RWPE1 (cell line): ENCODE results near the gene IP6K3.

ENCODE experiments used
- CTCF ChIA-PET: fragments of 350-600 bp; sonication (Branson Sonifier 250); formaldehyde crosslinking; extraction: SDS; loops from one replicate; lab custom pipeline; 2021; lab: Yijun Ruan, JAX
- POLR2A ChIA-PET: fragments of 400-600 bp; formaldehyde crosslinking; extraction: SDS; loops from one replicate; lab custom pipeline; 2020; ENCODE audit warnings: antibody characterized with exemption; ENCODE audit not compliant: low non-redundant PET; lab: Yijun Ruan, JAX
- DNase-seq: peaks from one replicate; pipeline ENCODE4 v3.0.0; 2012; ENCODE audit warnings: low spot score
- H3K27ac ChIP-seq: fragments of 450-650 bp; 2 replicates; pipeline ENCODE4 v1.5.1; 2017
- CTCF ChIP-seq: fragments of 450-650 bp; conservative IDR thresholded peaks from 2 replicates; pipeline ENCODE4 v1.5.1; 2017; ENCODE audit warnings: low read depth, mild to moderate bottlenecking

IP6K3 gene

GRCh38 chr6:33785778-33786177 lies 39.1 kb upstream of the IP6K3 start:
- CTCF ChIA-PET, result interaction anchor here (0.5 to 0.6 kb wide), 2 partner anchors 59 to 636 kb away, joined by 3 read pairs; no protein-coding TSS in a partner anchor
- no peak for DNase-seq
- no peak for TF ChIP-seq CTCF
- H3K27ac ChIP-seq, result no peak overlapping the region
- POLR2A ChIA-PET, result no interaction called here

- ChIA-PET CTCF (no interaction called here), POLR2A (no interaction called here)
- no peak for TF ChIP-seq CTCF
- H3K27ac ChIP-seq, result no peak overlapping the region
- DNase-seq, result no peak
These were observed 38.1 kb upstream of the IP6K3 start for GRCh38 chr6:33784787-33785186.

- CTCF ChIA-PET, result interaction anchor here (0.5 kb wide), 1 partner anchor 243 kb away, joined by 3 read pairs; no protein-coding TSS in a partner anchor
- POLR2A ChIA-PET, result no interaction called here
- no peak for DNase-seq
- TF ChIP-seq CTCF, result no peak
- no peak overlapping the region for H3K27ac ChIP-seq
These were observed 37.2 kb upstream of the IP6K3 start for GRCh38 chr6:33783781-33784520.

- POLR2A ChIA-PET, result interaction anchor here (0.5 kb wide), 1 partner anchor 172 kb away, joined by 3 read pairs; no protein-coding TSS in a partner anchor
- H3K27ac ChIP-seq, result peak overlapping the region; percentile 59
These were observed 35.9 kb upstream of the IP6K3 start for GRCh38 chr6:33782561-33782960.

GRCh38 chr6:33781131-33781975 lies 34.6 kb upstream of the IP6K3 start:
- ChIA-PET POLR2A (no interaction called here), CTCF (interaction anchor here (0.6 to 1.7 kb wide), 3 partner anchors 10 to 976 kb away, joined by 3 to 9 read pairs (median 4); no protein-coding TSS in a partner anchor)
- TF ChIP-seq CTCF, result no peak
- DNase-seq, result peak; percentile 72
- H3K27ac ChIP-seq, result peak overlapping the region; percentile 59

More at GRCh38 chr6:33782561-33782960, 35.9 kb upstream of the IP6K3 start:
- no peak for TF ChIP-seq CTCF
- no peak for DNase-seq
- CTCF ChIA-PET, result no interaction called here

- no peak for TF ChIP-seq CTCF
- H3K27ac ChIP-seq, result 0 out of 2 replicates have a peak overlapping the region, but pooled peaks have one; percentile 13
These were observed 33.2 kb upstream of the IP6K3 start for GRCh38 chr6:33779895-33780294.

More at GRCh38 chr6:33779895-33780294, 33.2 kb upstream of the IP6K3 start:
- ChIA-PET POLR2A (no interaction called here), CTCF (interaction anchor here (0.5 to 0.6 kb wide), 2 partner anchors 17 to 376 kb away, joined by 3 read pairs; no protein-coding TSS in a partner anchor)
- DNase-seq, result no peak
